CD14-positive monocyte (primary cell): Measurements from ENCODE around the gene UNC5C. TPM values are rescaled to one million over a fixed set of nuclear protein-coding genes. Genes with fewer than 3 reads are reported as not detected.

ENCODE experiments used
- DNase-seq, 3 donors: peaks; one replicate each; pipeline ENCODE4 v3.0.0-alpha.2; 2011 to 2022
- H2AFZ ChIP-seq: 2 replicates; pipeline ENCODE4 v1.6.0; 2012; ENCODE audit warnings: mild to moderate bottlenecking, low read depth, low read length, inconsistent platforms; ENCODE audit not compliant: insufficient read depth, poor library complexity, severe bottlenecking
- H3K27ac ChIP-seq, 2 donors: 1 replicate in 1 of 2; 2 replicates in 1 of 2; pipeline ENCODE4 v1.5.1; 2012 to 2013; ENCODE audit warnings: low read length in 2 of 2, control low read depth in 1 of 2, inconsistent platforms in 1 of 2, low read depth in 1 of 2, mild to moderate bottlenecking in 1 of 2
- H3K27me3 ChIP-seq, 2 donors: one replicate each; pipeline versions ENCODE4 v1.6.0 to v1.6.1; 2011 to 2013; ENCODE audit warnings: low read length in 2 of 2; ENCODE audit not compliant: control insufficient read depth in 2 of 2, insufficient read depth in 2 of 2
- H3K36me3 ChIP-seq, 2 donors: replicated peaks in 1 of 2; 1 replicate in 1 of 2; 2 replicates in 1 of 2; pipeline versions ENCODE4 v1.5.1 to v1.6.1; 2012 to 2013; ENCODE audit warnings: low read length in 2 of 2, control low read depth in 1 of 2, inconsistent platforms in 1 of 2, mild to moderate bottlenecking in 1 of 2; ENCODE audit not compliant: insufficient read depth in 2 of 2, control insufficient read depth in 1 of 2
- H3K4me1 ChIP-seq, 2 donors: 1 replicate in 1 of 2; 2 replicates in 1 of 2; pipeline versions ENCODE4 v1.5.1 to v1.6.1; 2012 to 2013; ENCODE audit warnings: low read length in 2 of 2, control low read depth in 1 of 2, inconsistent platforms in 1 of 2, mild to moderate bottlenecking in 1 of 2, moderate library complexity in 1 of 2; ENCODE audit not compliant: insufficient read depth in 2 of 2, control insufficient read depth in 1 of 2
- H3K4me2 ChIP-seq: replicated peaks from 2 replicates; pipeline ENCODE3; 2012; ENCODE audit warnings: low read length, moderate library complexity, mild to moderate bottlenecking; ENCODE audit not compliant: poor library complexity, severe bottlenecking; ENCODE audit errors: extremely low read depth
- H3K4me3 ChIP-seq, 3 experiments: fragments of 200-600 bp in 1 of 3; sonication (generic) in 1 of 3; replicated peaks in 1 of 3; 1 replicate in 2 of 3; 2 replicates in 1 of 3; pipeline ENCODE4 v1.5.1; 2011 to 2013; ENCODE audit warnings: low read length in 3 of 3, mild to moderate bottlenecking in 3 of 3, control low read depth in 2 of 3, low read depth in 2 of 3, inconsistent platforms in 1 of 3, moderate library complexity in 1 of 3
- H3K79me2 ChIP-seq: 2 replicates; pipeline ENCODE4 v1.6.0; 2012; ENCODE audit warnings: mild to moderate bottlenecking, control low read depth, inconsistent platforms, low read length, moderate library complexity; ENCODE audit not compliant: insufficient read depth
- H3K9ac ChIP-seq: 2 replicates; pipeline ENCODE4 v1.6.0; 2017; ENCODE audit warnings: low read length, mild to moderate bottlenecking; ENCODE audit not compliant: insufficient read depth, poor library complexity, severe bottlenecking
- H3K9me3 ChIP-seq, 2 donors: replicated peaks in 1 of 2; 1 replicate in 1 of 2; 2 replicates in 1 of 2; pipeline versions ENCODE4 v1.5.1 to v1.6.1; 2012 to 2013; ENCODE audit warnings: low read length in 2 of 2, control low read depth in 1 of 2; ENCODE audit not compliant: control insufficient read depth in 1 of 2, insufficient read depth in 1 of 2
- H4K20me1 ChIP-seq: 2 replicates; pipeline ENCODE4 v1.6.0; 2012; ENCODE audit warnings: mild to moderate bottlenecking, low read length, control low read depth, moderate library complexity; ENCODE audit not compliant: insufficient read depth
- H3K27ac Mint-ChIP-seq, 7 donors: one replicate each; pipeline ENCODE4 v1.8.0; 2020; ENCODE audit warnings: mild to moderate bottlenecking in 7 of 7, mixed read lengths in 7 of 7, moderate library complexity in 6 of 7, inconsistent platforms in 2 of 7
- H3K27me3 Mint-ChIP-seq, 3 donors: one replicate each; pipeline ENCODE4 v1.8.0; 2021 to 2022; ENCODE audit warnings: low read depth in 3 of 3, mild to moderate bottlenecking in 3 of 3, mixed read lengths in 3 of 3, moderate library complexity in 3 of 3, inconsistent platforms in 1 of 3
- H3K36me3 Mint-ChIP-seq, 2 donors: one replicate each; pipeline ENCODE4 v1.8.0; 2020; ENCODE audit warnings: mixed read lengths in 2 of 2, inconsistent platforms in 1 of 2, mild to moderate bottlenecking in 1 of 2
- H3K4me1 Mint-ChIP-seq: one replicate; pipeline ENCODE4 v1.8.0; 2020; ENCODE audit warnings: mild to moderate bottlenecking, mixed read lengths
- H3K4me3 Mint-ChIP-seq, 2 donors: one replicate each; pipeline ENCODE4 v1.8.0; 2020; ENCODE audit warnings: mild to moderate bottlenecking in 2 of 2, mixed read lengths in 2 of 2, moderate library complexity in 1 of 2
- H3K9me3 Mint-ChIP-seq, 7 donors: one replicate each; pipeline ENCODE4 v1.8.0; 2020 to 2022; ENCODE audit warnings: mixed read lengths in 7 of 7, mild to moderate bottlenecking in 6 of 7, moderate library complexity in 6 of 7, inconsistent platforms in 2 of 7
- WGBS: methylation state at CpG from one replicate; pipeline ENCODE4 v1.1.5; 2013; ENCODE audit warnings: missing lambda C conversion rate; ENCODE audit not compliant: insufficient coverage; 5-methylcytosine and 5-hydroxymethylcytosine counted together
- intact Hi-C, 2 donors: fragments of 100-400 bp; cut with micrococcal nuclease; formaldehyde crosslinking; loops; one replicate each; pipeline versions ENCODE4 v1.15.0 to v1.15.1; 2023
- polyA plus RNA-seq, 3 donors: library from polyadenylated mRNA; depleted of rRNA in 1 of 3; unstranded in 2 of 3; stranded (reverse) in 1 of 3; fragments of 300-500 nt in 2 of 3; fragments of >200 nt in 1 of 3; fragmentation: Illumina TruSeq in 2 of 3; gene quantifications; 1 replicate in 2 of 3; 2 replicates in 1 of 3; pipeline ENCODE4 v1.2.3, GENCODE V29; 2012 to 2021
- TF ChIP-seq, protein P1 (sequence below): fragments of 200-600 bp; IDR thresholded peaks from one replicate; pipeline ENCODE4 v1.8.0; 2022; ENCODE audit warnings: antibody characterized with exemption, mild to moderate bottlenecking

UNC5C gene
- polyA plus RNA-seq, 3 donors: 0.03 TPM; not detected in 2

GRCh38 chr4:95295157-95295556 lies 253.6 kb downstream of the UNC5C start:
- peaks cover 8% of the 10 kb centered on the region for H3K4me1 Mint-ChIP-seq
- H3K4me3 Mint-ChIP-seq: no peak overlapping the region
- intact Hi-C loops: no loop called here
- H2AFZ ChIP-seq: no peak overlapping the region
- H3K27ac ChIP-seq: no peak overlapping the region
- TF ChIP-seq, protein P1, sequence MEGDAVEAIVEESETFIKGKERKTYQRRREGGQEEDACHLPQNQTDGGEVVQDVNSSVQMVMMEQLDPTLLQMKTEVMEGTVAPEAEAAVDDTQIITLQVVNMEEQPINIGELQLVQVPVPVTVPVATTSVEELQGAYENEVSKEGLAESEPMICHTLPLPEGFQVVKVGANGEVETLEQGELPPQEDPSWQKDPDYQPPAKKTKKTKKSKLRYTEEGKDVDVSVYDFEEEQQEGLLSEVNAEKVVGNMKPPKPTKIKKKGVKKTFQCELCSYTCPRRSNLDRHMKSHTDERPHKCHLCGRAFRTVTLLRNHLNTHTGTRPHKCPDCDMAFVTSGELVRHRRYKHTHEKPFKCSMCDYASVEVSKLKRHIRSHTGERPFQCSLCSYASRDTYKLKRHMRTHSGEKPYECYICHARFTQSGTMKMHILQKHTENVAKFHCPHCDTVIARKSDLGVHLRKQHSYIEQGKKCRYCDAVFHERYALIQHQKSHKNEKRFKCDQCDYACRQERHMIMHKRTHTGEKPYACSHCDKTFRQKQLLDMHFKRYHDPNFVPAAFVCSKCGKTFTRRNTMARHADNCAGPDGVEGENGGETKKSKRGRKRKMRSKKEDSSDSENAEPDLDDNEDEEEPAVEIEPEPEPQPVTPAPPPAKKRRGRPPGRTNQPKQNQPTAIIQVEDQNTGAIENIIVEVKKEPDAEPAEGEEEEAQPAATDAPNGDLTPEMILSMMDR: no peak
- H4K20me1 ChIP-seq: no peaks in the 10 kb centered on the region
- H3K4me2 ChIP-seq: no peak overlapping the region
- H3K4me1 ChIP-seq: peaks cover 0 to under 1% of the 10 kb centered on the region in 2 donors
- no peaks in the 10 kb centered on the region for H3K27me3 ChIP-seq
- no peak overlapping the region for H3K27ac Mint-ChIP-seq
- peaks cover 0 to 4% of the 10 kb centered on the region in 2 donors for H3K9me3 ChIP-seq
- H3K27me3 Mint-ChIP-seq: peaks cover 0 to 2% (median 2%) of the 10 kb centered on the region in 3 donors
- DNase-seq: no peak
- no peaks in the 10 kb centered on the region for H3K79me2 ChIP-seq
- H3K4me3 ChIP-seq: no peak overlapping the region
- no CpG with 5 or more reads among the region's 1 CpG for WGBS
- H3K36me3 ChIP-seq: no peaks in the 10 kb centered on the region
- no peaks in the 10 kb centered on the region for H3K36me3 Mint-ChIP-seq
- H3K9ac ChIP-seq: no peak overlapping the region
- H3K9me3 Mint-ChIP-seq: peaks cover 4 to 13% (median 9%) of the 10 kb centered on the region in 7 donors

DNA sequence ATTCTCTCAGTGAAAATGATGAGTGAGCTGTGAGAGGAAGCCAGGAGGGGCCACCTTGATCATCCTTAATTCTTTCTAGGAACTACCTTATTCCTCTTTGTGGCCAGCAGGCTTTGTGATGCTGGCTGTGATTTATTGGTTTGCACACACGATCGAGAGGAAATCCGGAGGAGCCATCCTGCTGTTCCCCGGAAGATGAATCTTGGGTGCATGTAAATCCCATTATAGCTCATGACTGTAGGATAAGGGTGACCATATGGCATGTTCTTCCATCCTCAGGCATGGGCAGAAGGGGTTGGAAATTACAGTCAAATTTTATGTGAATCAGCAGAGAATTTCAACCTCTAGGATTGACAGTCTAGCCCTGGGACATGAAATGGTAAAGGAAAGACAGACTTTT lies 254.5 kb downstream of the UNC5C start:
- Histone ChIP-seq H3K9me3 (peaks cover 0 to 4% of the 10 kb centered on the region in 2 donors), H3K27ac (no peak overlapping the region), H3K27me3 (no peaks in the 10 kb centered on the region), H3K36me3 (no peaks in the 10 kb centered on the region), H2AFZ (no peak overlapping the region), H3K4me3 (no peak overlapping the region), H4K20me1 (no peaks in the 10 kb centered on the region), H3K4me1 (peaks cover 0 to 2% of the 10 kb centered on the region in 2 donors), H3K79me2 (no peaks in the 10 kb centered on the region), H3K9ac (no peak overlapping the region), H3K4me2 (no peak overlapping the region)
- no peak for DNase-seq
- intact Hi-C loops: no loop called here
- Mint-ChIP-seq H3K27ac (no peak overlapping the region), H3K9me3 (peaks cover 3 to 10% (median 7%) of the 10 kb centered on the region in 7 donors), H3K4me1 (peaks cover 8% of the 10 kb centered on the region), H3K36me3 (no peaks in the 10 kb centered on the region), H3K27me3 (peaks cover 0 to 2% (median 2%) of the 10 kb centered on the region in 3 donors), H3K4me3 (no peak overlapping the region)
- TF ChIP-seq, protein P1: no peak
- WGBS: no CpG with 5 or more reads among the region's 4 CpGs
